Lung (tissue), 12 donors: Measurements from ENCODE around the gene BCAS1. TPM values are rescaled to one million over a fixed set of nuclear protein-coding genes. Genes with fewer than 3 reads are reported as not detected.

Experiments used
- ATAC-seq: fragments of 200-7000 bp; cut with Tn5 transposase; one replicate; pipeline ENCODE4 v1.9.1; 2020; ENCODE audit warnings: moderate number of reproducible peaks; ENCODE audit not compliant: insufficient read depth, low FRiP score
- DNase-seq, 3 donors: peaks; one replicate each; pipeline ENCODE4 v3.0.0-alpha.2; 2013 to 2017
- H3K27ac ChIP-seq, 2 donors: one replicate each; pipeline ENCODE4 v1.5.1; 2013; ENCODE audit warnings: mild to moderate bottlenecking in 2 of 2, moderate library complexity in 2 of 2, control low read depth in 1 of 2, inconsistent platforms in 1 of 2, low read depth in 1 of 2, low read length in 1 of 2
- H3K27me3 ChIP-seq, 3 donors: one replicate each; pipeline ENCODE4 v1.5.1; 2013; ENCODE audit warnings: low read length in 2 of 3; ENCODE audit not compliant: control insufficient read depth in 3 of 3, insufficient read depth in 3 of 3
- H3K36me3 ChIP-seq, 4 donors: one replicate each; pipeline ENCODE4 v1.5.1; 2013; ENCODE audit warnings: low read length in 4 of 4, mild to moderate bottlenecking in 1 of 4, moderate library complexity in 1 of 4; ENCODE audit not compliant: control insufficient read depth in 4 of 4, insufficient read depth in 4 of 4
- H3K4me1 ChIP-seq, 5 donors: one replicate each; pipeline ENCODE4 v1.5.1; 2013; ENCODE audit warnings: low read length in 5 of 5, mild to moderate bottlenecking in 2 of 5, moderate library complexity in 1 of 5; ENCODE audit not compliant: control insufficient read depth in 5 of 5, insufficient read depth in 5 of 5
- H3K4me3 ChIP-seq: one replicate; pipeline ENCODE4 v1.5.1; 2013; ENCODE audit warnings: mild to moderate bottlenecking, control low read depth, moderate library complexity
- H3K9ac ChIP-seq, 2 donors: one replicate each; pipeline ENCODE4 v1.5.1; 2013; ENCODE audit warnings: low read length in 2 of 2, control low read depth in 1 of 2; ENCODE audit not compliant: insufficient read depth in 1 of 2
- H3K9me3 ChIP-seq, 4 donors: one replicate each; pipeline ENCODE4 v1.5.1; 2013; ENCODE audit warnings: low read length in 3 of 4, mild to moderate bottlenecking in 1 of 4, moderate library complexity in 1 of 4; ENCODE audit not compliant: control insufficient read depth in 4 of 4, insufficient read depth in 3 of 4
- CTCF ChIP-seq: IDR thresholded peaks from 2 replicates; pipeline ENCODE4 v1.5.1; 2012; ENCODE audit warnings: mild to moderate bottlenecking; ENCODE audit errors: control extremely low read depth, extremely low read depth
- WGBS, 2 donors: extraction: QIAGEN DNeasy Blood & Tissue Kit; methylation state at CpG; one replicate each; pipeline ENCODE4 v1.1.7; 2013; 5-methylcytosine and 5-hydroxymethylcytosine counted together
- polyA plus RNA-seq, 2 donors: library from polyadenylated mRNA; stranded (reverse); fragments of 200-250 nt; gene quantifications; one replicate each; pipeline ENCODE4 v1.2.1, GENCODE V29; 2013
- total RNA-seq, 2 donors: library from RNA; depleted of rRNA in 1 of 2; stranded (reverse); fragments of >200 nt in 1 of 2; gene quantifications; one replicate each; pipeline ENCODE4 v1.2.1, GENCODE V29; 2014 to 2021
- donor health status: control.
- donor health status: control.
- donor health status: Bipolar disorder and iron deficiency.
- donor health status: healthy.
- donor health status: DM: yes; HTN: yes; CAD: no.

Gene BCAS1
- total and polyA plus RNA-seq, 4 donors: 1.2 to 4.0 (median 2.3) TPM

- Histone ChIP-seq H3K36me3 (no peaks in the 10 kb centered on the region), H3K9ac (no peak overlapping the region), H3K27me3 (no peaks in the 10 kb centered on the region), H3K4me1 (peaks cover 0 to 18% (median 9%) of the 10 kb centered on the region in 5 donors), H3K9me3 (no peaks in the 10 kb centered on the region), H3K4me3 (no peak overlapping the region), H3K27ac (no peak overlapping the region)
- no peak for ATAC-seq
- no peak for DNase-seq
- 69 to 99% methylated on average over 6 of the region's 6 CpGs for WGBS, 2 donors
- TF ChIP-seq CTCF: no peak
These were observed 159.1 kb downstream of the BCAS1 start for GRCh38 chr20:53911301-53911700.

- Histone ChIP-seq H3K4me1 (peaks cover 0 to 13% (median 8%) of the 10 kb centered on the region in 5 donors), H3K4me3 (no peak overlapping the region), H3K27ac (peak overlapping the region in 1 of 2 donors; percentile 4), H3K36me3 (no peaks in the 10 kb centered on the region), H3K27me3 (no peaks in the 10 kb centered on the region), H3K9me3 (no peaks in the 10 kb centered on the region), H3K9ac (no peak overlapping the region)
- WGBS, 2 donors: 79 to 92% methylated on average over 13 of the region's 13 CpGs
- ATAC-seq (no peak), DNase-seq (no peak)
- TF ChIP-seq CTCF: no peak
These were observed 159.9 kb downstream of the BCAS1 start for GRCh38 chr20:53910351-53911002.

GRCh38 chr20:53907968-53908751 lies 162.2 kb downstream of the BCAS1 start:
- H3K9me3 ChIP-seq: no peaks in the 10 kb centered on the region
- H3K4me3 ChIP-seq: no peak overlapping the region
- no peak overlapping the region for H3K27ac ChIP-seq
- DNase-seq: no peak
- no peak for TF ChIP-seq CTCF
- H3K4me1 ChIP-seq: no peaks in the 10 kb centered on the region
- H3K27me3 ChIP-seq: no peaks in the 10 kb centered on the region
- ATAC-seq: no peak
- 88 to 93% methylated on average over 11 of the region's 11 CpGs for WGBS, 2 donors
- H3K9ac ChIP-seq: no peak overlapping the region
- no peaks in the 10 kb centered on the region for H3K36me3 ChIP-seq
